ENCODE results near the gene SNAPIN.

GRCh38 chr1:153643816-153644215 is 14.7 kb upstream of the SNAPIN start:
- no peak for TF ChIP-seq CTCF (IDR thresholded peaks at IDR 0.05; ENCODE audit: low read depth, low read length)
- TF ChIP-seq EZH2phosphoT487 (IDR thresholded peaks at IDR 0.05; ENCODE audit: low read depth): no peak

Data from OCI-LY3 (cell line).